ENCODE results near the gene CHGA. TPM values are rescaled to one million over a fixed set of nuclear protein-coding genes. Genes with fewer than 3 reads are reported as not detected.

The CHGA gene
- total RNA-seq, 1 experiment from 2014 or later: not detected

GRCh38 chr14:92922155-92922735 lies 705 bp upstream of the CHGA start:
- in situ Hi-C loops (cut with HindIII; ENCODE audit: low pct_unique_long_range_greater_than_20kb, low sequenced_read_pairs) (no loop called here), intact Hi-C loops (cut with micrococcal nuclease; ENCODE audit: unreplicated experiment) (no loop called here)
- POLR2A ChIA-PET: no interaction called here
- Histone ChIP-seq H3K27me3 (ENCODE audit: control insufficient read depth, insufficient read depth, low read length) (no peaks in the 10 kb centered on the region), H3K4me3 (ENCODE audit: low read depth in 2 of 2, low read length in 2 of 2) (no peak overlapping the region), H3K4me1 (ENCODE audit: control insufficient read depth, insufficient read depth, low read length) (no peaks in the 10 kb centered on the region), H3K36me3 (ENCODE audit: control insufficient read depth, insufficient read depth, low read length) (no peaks in the 10 kb centered on the region), H3K27ac (ENCODE audit: low read length) (no peak overlapping the region), H3K9me3 (ENCODE audit: control insufficient read depth, insufficient read depth, low read depth, low read length) (no peaks in the 10 kb centered on the region)
- CTCF ChIA-PET: no interaction called here
- BruUV-seq (replicated peaks): no TSS peak
- DNase-seq (ENCODE audit: low read depth, low spot score): no peak
- no peak for ATAC-seq
- TF ChIP-seq POLR2AphosphoS5 (IDR thresholded peaks at IDR 0.05; ENCODE audit: low read depth, low read length): no peak
- TF ChIP-seq TCF7L2 (IDR thresholded peaks at IDR 0.05; ENCODE audit: low read depth, low read length): no peak
- no peak for TF ChIP-seq SIN3A (IDR thresholded peaks at IDR 0.05; ENCODE audit: borderline replicate concordance, insufficient read depth, low read depth, low read length)
- no peak for TF ChIP-seq REST (IDR thresholded peaks at IDR 0.05; ENCODE audit: insufficient read depth in 1 of 2, low read depth in 2 of 2, low read length in 1 of 2)
- no peak for TF ChIP-seq CTCF (IDR thresholded peaks at IDR 0.05)

GRCh38 chr14:92923744-92924103 lies 774 bp downstream of the CHGA start:
- in situ Hi-C loops (cut with HindIII; ENCODE audit: low pct_unique_long_range_greater_than_20kb, low sequenced_read_pairs): no loop called here
- no peak for DNase-seq (ENCODE audit: low read depth, low spot score)
- H3K27ac ChIP-seq (ENCODE audit: low read length): no peak overlapping the region
- H3K36me3 ChIP-seq (ENCODE audit: control insufficient read depth, insufficient read depth, low read length): no peaks in the 10 kb centered on the region
- H3K4me1 ChIP-seq (ENCODE audit: control insufficient read depth, insufficient read depth, low read length): no peaks in the 10 kb centered on the region
- H3K27me3 ChIP-seq (ENCODE audit: control insufficient read depth, insufficient read depth, low read length): no peaks in the 10 kb centered on the region
- ChIA-PET POLR2A (no interaction called here), CTCF (no interaction called here)
- H3K4me3 ChIP-seq (ENCODE audit: low read depth in 2 of 2, low read length in 2 of 2): no peak overlapping the region; a peak in 1 of 4 replicates
- BruUV-seq (replicated peaks): no TSS peak
- no peak for TF ChIP-seq POLR2AphosphoS5 (IDR thresholded peaks at IDR 0.05; ENCODE audit: low read depth, low read length)
- intact Hi-C loops (cut with micrococcal nuclease; ENCODE audit: unreplicated experiment): no loop called here
- no peaks in the 10 kb centered on the region for H3K9me3 ChIP-seq (ENCODE audit: control insufficient read depth, insufficient read depth, low read depth, low read length)
- no peak for ATAC-seq

- intact Hi-C loops (cut with micrococcal nuclease; ENCODE audit: unreplicated experiment): no loop called here
- no TSS peak for BruUV-seq (replicated peaks)
- no peak overlapping the region for H3K27ac ChIP-seq (ENCODE audit: low read length)
Measured at GRCh38 chr14:92924247-92924646, 1.3 kb downstream of the CHGA start.

More at GRCh38 chr14:92924247-92924646, 1.3 kb downstream of the CHGA start:
- Histone ChIP-seq H3K4me1 (ENCODE audit: control insufficient read depth, insufficient read depth, low read length) (no peaks in the 10 kb centered on the region), H3K9me3 (ENCODE audit: control insufficient read depth, insufficient read depth, low read depth, low read length) (no peaks in the 10 kb centered on the region), H3K36me3 (ENCODE audit: control insufficient read depth, insufficient read depth, low read length) (no peaks in the 10 kb centered on the region), H3K4me3 (ENCODE audit: low read depth in 2 of 2, low read length in 2 of 2) (no peak overlapping the region), H3K27me3 (ENCODE audit: control insufficient read depth, insufficient read depth, low read length) (no peaks in the 10 kb centered on the region)
- ChIA-PET CTCF (no interaction called here), POLR2A (no interaction called here)
- in situ Hi-C loops (cut with HindIII; ENCODE audit: low pct_unique_long_range_greater_than_20kb, low sequenced_read_pairs): no loop called here
- TF ChIP-seq TCF7L2 (IDR thresholded peaks at IDR 0.05; ENCODE audit: low read depth, low read length): no peak
- TF ChIP-seq SIN3A (IDR thresholded peaks at IDR 0.05; ENCODE audit: borderline replicate concordance, insufficient read depth, low read depth, low read length): no peak
- no peak for TF ChIP-seq CTCF (IDR thresholded peaks at IDR 0.05)
- no peak for TF ChIP-seq POLR2AphosphoS5 (IDR thresholded peaks at IDR 0.05; ENCODE audit: low read depth, low read length)
- TF ChIP-seq REST (IDR thresholded peaks at IDR 0.05; ENCODE audit: insufficient read depth in 1 of 2, low read depth in 2 of 2, low read length in 1 of 2): no peak; a peak in 1 of 4 replicates
- DNase-seq (ENCODE audit: low read depth, low spot score) (no peak), ATAC-seq (0 out of 2 replicates have a peak, but pooled peaks have one; percentile 36)

Measured in Panc1 (cell line).